ENCODE data around the gene RPA1. TPM values are rescaled to one million over a fixed set of nuclear protein-coding genes. Genes with fewer than 3 reads are reported as not detected.

The RPA1 gene
- total and polyA plus RNA-seq, 9 of the 15 experiments (the other 6 are each of a cell fraction or from before 2014, with no cell fraction given), result 25.2 to 125 (median 47.4) TPM

DNA sequence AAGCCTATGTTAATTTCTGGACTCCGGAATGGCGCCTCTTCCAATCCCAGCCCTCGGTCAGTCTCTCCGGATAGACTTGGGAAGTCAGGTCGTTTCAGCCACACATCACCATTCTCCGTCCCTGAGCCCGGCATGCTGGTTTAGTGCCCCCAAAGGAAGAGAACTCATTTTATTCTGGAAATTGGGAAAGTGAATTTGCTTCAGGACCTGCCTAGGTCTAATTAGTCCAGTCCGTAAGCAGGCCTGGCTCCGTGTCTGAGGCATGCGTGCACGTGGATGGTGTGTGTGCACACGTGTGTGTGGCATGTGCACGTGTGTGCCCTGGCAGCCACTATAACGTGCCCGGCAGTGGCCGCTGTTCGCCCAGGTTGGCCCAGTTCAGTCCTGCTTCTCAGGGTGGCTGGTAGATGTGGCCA lies 77.4 kb downstream of the RPA1 start:
- TF ChIP-seq RHOXF2B (CRISPR knock-in tag; conservative IDR thresholded peaks at IDR 0.05) (no peak), SMARCA4 (IDR thresholded peaks at IDR 0.05) (no peak), NRF1 (conservative IDR thresholded peaks at IDR 0.05 in 1 of 2, IDR thresholded peaks at IDR 0.05 in 1 of 2) (no peak), ZNF133 (CRISPR knock-in tag; IDR thresholded peaks at IDR 0.05) (no peak), ATF3 (IDR thresholded peaks at IDR 0.05) (no peak), ATF3 (CRISPR knock-in tag; conservative IDR thresholded peaks at IDR 0.05) (no peak), HMG20B (CRISPR knock-in tag; IDR thresholded peaks at IDR 0.05) (no peak), MAFK (IDR thresholded peaks at IDR 0.05; ENCODE audit: low read length) (no peak), ZNF57 (CRISPR knock-in tag; IDR thresholded peaks at IDR 0.05) (no peak), NR0B1 (IDR thresholded peaks at IDR 0.05; ENCODE audit: partially characterized antibody) (no peak), EP400 (IDR thresholded peaks at IDR 0.05) (no peak), NBN (IDR thresholded peaks at IDR 0.05; ENCODE audit: low read depth) (no peak), CBX1 (IDR thresholded peaks at IDR 0.05; ENCODE audit: low read depth) (no peak)
- no TSS peak for BruUV-seq (replicated peaks)
- Histone ChIP-seq H3K27me3 (ENCODE audit: control insufficient read depth in 2 of 2, insufficient read depth in 2 of 2, low read length in 2 of 2) (peaks cover 13 to 22% of the 10 kb centered on the region in 2 experiments; a peak in 4 of 5 replicates), H3K79me2 (ENCODE audit: control insufficient read depth, insufficient read depth, low read length) (no peaks in the 10 kb centered on the region), H3K27ac (ENCODE audit: extremely low read depth, low read depth, low read length) (no peak overlapping the region), H2AFZ (ENCODE audit: low read depth, low read length) (no peak overlapping the region), H3K9me1 (ENCODE audit: control insufficient read depth, insufficient read depth, low read length) (no peaks in the 10 kb centered on the region), H4K20me1 (replicated peaks; ENCODE audit: control insufficient read depth, insufficient read depth, low read length) (no peaks in the 10 kb centered on the region), H3K9me3 (replicated peaks; ENCODE audit: control insufficient read depth, insufficient read depth, low read depth, low read length) (no peaks in the 10 kb centered on the region), H3K4me2 (ENCODE audit: insufficient read depth, low read length) (no peak overlapping the region), H3K4me3 (no peak overlapping the region), H3K9ac (ENCODE audit: insufficient read depth in 1 of 2, low read depth in 2 of 2, low read length in 2 of 2) (no peak overlapping the region), H3K4me1 (replicated peaks in 1 of 2; ENCODE audit: control insufficient read depth in 2 of 2, insufficient read depth in 2 of 2, low read length in 2 of 2) (peaks cover 0 to 16% of the 10 kb centered on the region in 2 experiments; a peak in 3 of 5 replicates), H3K36me3 (ENCODE audit: control insufficient read depth, insufficient read depth, low read length) (no peaks in the 10 kb centered on the region)
- in situ Hi-C loops (cut with MboI) (loop anchor here (5.0 to 25.0 kb wide), 2 partner anchors 125 to 330 kb away; partner anchors contain the start of gene DPH1), intact Hi-C loops (cut with micrococcal nuclease) (loop anchor here (5.0 kb wide), 1 partner anchor 140 kb away; no protein-coding TSS in a partner anchor)
- no peak for ATAC-seq
- POLR2A ChIA-PET, result no interaction called here
- CTCF ChIA-PET (ENCODE audit: low intra/inter-chr PET ratio), result no interaction called here
- no peak for FAIRE-seq
- WGBS (ENCODE audit: insufficient coverage, low coverage, missing lambda C conversion rate), result 21% methylated on average over 17 of the region's 17 CpGs
- no peak for DNase-seq (ENCODE audit: extremely low read depth in 1 of 4, low spot score in 3 of 4)
